ENCODE results near the gene PRDM4.

GRCh38 chr12:107794451-107794850 is 33.5 kb upstream of the PRDM4 start:
- TF ChIP-seq CTCF (conservative IDR thresholded peaks at IDR 0.05; ENCODE audit: low read depth, low read length), result no peak
- no peak for TF ChIP-seq POLR2A (IDR thresholded peaks at IDR 0.05; ENCODE audit: low read depth, low read length)
- no peak for TF ChIP-seq NFE2L2 (IDR thresholded peaks at IDR 0.05; ENCODE audit: low read depth, low read length)
- no peak for TF ChIP-seq RFX5 (IDR thresholded peaks at IDR 0.05; ENCODE audit: low read depth, low read length)
- TF ChIP-seq RAD21 (IDR thresholded peaks at IDR 0.05; ENCODE audit: low read length), result no peak
- no peak for TF ChIP-seq MAFK (IDR thresholded peaks at IDR 0.05; ENCODE audit: low read depth, low read length)
- no peak for TF ChIP-seq MAZ (IDR thresholded peaks at IDR 0.05; ENCODE audit: borderline replicate concordance, low read depth, low read length)
- no peak for TF ChIP-seq RCOR1 (IDR thresholded peaks at IDR 0.05; ENCODE audit: insufficient replicate concordance, low read length)
- no peak for TF ChIP-seq CHD1 (IDR thresholded peaks at IDR 0.05; ENCODE audit: low read depth, low read length)
- TF ChIP-seq SMC3 (IDR thresholded peaks at IDR 0.05; ENCODE audit: low read depth, low read length), result no peak
- no peak for TF ChIP-seq USF2 (IDR thresholded peaks at IDR 0.05; ENCODE audit: low read depth, low read length)
- TF ChIP-seq CEBPB (IDR thresholded peaks at IDR 0.05; ENCODE audit: low read depth, low read length), result no peak
- no peak for TF ChIP-seq FOS (IDR thresholded peaks at IDR 0.05; ENCODE audit: low read depth, low read length)
- no peak for TF ChIP-seq BHLHE40 (IDR thresholded peaks at IDR 0.05; ENCODE audit: low read depth, low read length)
